ENCODE measurements around the gene CEP350. TPM values are rescaled to one million over a fixed set of nuclear protein-coding genes. Genes with fewer than 3 reads are reported as not detected.

Gene CEP350
- total RNA-seq, 2 donors from 2014 or later = 51.1 to 73.8 TPM

GRCh38 chr1:180043785-180044184, 89.2 kb downstream of the CEP350 start:
- Histone ChIP-seq H3K27ac (no peak overlapping the region), H3K4me1 (ENCODE audit: control insufficient read depth in 1 of 2, low read depth in 2 of 2) (no peaks in the 10 kb centered on the region), H3K36me3 (peaks cover 44% of the 10 kb centered on the region), H3K4me3 (no peak overlapping the region), H3K27me3 (replicated peaks; ENCODE audit: insufficient read depth) (no peaks in the 10 kb centered on the region), H3K9me3 (no peaks in the 10 kb centered on the region)
- no peak for TF ChIP-seq CTCF (IDR thresholded peaks at IDR 0.05)
- DNase-seq (ENCODE audit: low spot score) (no peak), ATAC-seq (ENCODE audit: insufficient number of reproducible peaks, low FRiP score, low read depth) (no peak)

GRCh38 chr1:180046674-180047073, 92.1 kb downstream of the CEP350 start:
- H3K36me3 ChIP-seq = peaks cover 51% of the 10 kb centered on the region
- ATAC-seq (ENCODE audit: insufficient number of reproducible peaks, low FRiP score, low read depth) (no peak), DNase-seq (ENCODE audit: low spot score) (no peak)
- TF ChIP-seq CTCF (IDR thresholded peaks at IDR 0.05) = no peak
- H3K4me1 ChIP-seq (ENCODE audit: control insufficient read depth in 1 of 2, low read depth in 2 of 2) = no peaks in the 10 kb centered on the region
- no peak overlapping the region for H3K4me3 ChIP-seq
- no peak overlapping the region for H3K27ac ChIP-seq
- no peaks in the 10 kb centered on the region for H3K27me3 ChIP-seq (replicated peaks; ENCODE audit: insufficient read depth)
- H3K9me3 ChIP-seq = no peaks in the 10 kb centered on the region

- H3K27ac ChIP-seq = no peak overlapping the region
- no peaks in the 10 kb centered on the region for H3K9me3 ChIP-seq
- no peaks in the 10 kb centered on the region for H3K4me1 ChIP-seq (ENCODE audit: control insufficient read depth in 1 of 2, low read depth in 2 of 2)
- no peaks in the 10 kb centered on the region for H3K27me3 ChIP-seq (replicated peaks; ENCODE audit: insufficient read depth)
- DNase-seq (ENCODE audit: low spot score) = no peak
- no peak for TF ChIP-seq CTCF (IDR thresholded peaks at IDR 0.05)
- peaks cover 23% of the 10 kb centered on the region for H3K36me3 ChIP-seq
- H3K4me3 ChIP-seq = no peak overlapping the region
- ATAC-seq (ENCODE audit: insufficient number of reproducible peaks, low FRiP score, low read depth) = no peak
Measured at GRCh38 chr1:180053594-180054567, 99.3 kb downstream of the CEP350 start.

GRCh38 chr1:180057883-180058396, 103.3 kb downstream of the CEP350 start:
- peaks cover 21% of the 10 kb centered on the region for H3K36me3 ChIP-seq
- no peaks in the 10 kb centered on the region for H3K27me3 ChIP-seq (replicated peaks; ENCODE audit: insufficient read depth)
- ATAC-seq (ENCODE audit: insufficient number of reproducible peaks, low FRiP score, low read depth) (no peak), DNase-seq (ENCODE audit: low spot score) (no peak)
- H3K9me3 ChIP-seq = no peaks in the 10 kb centered on the region
- H3K4me1 ChIP-seq (ENCODE audit: control insufficient read depth in 1 of 2, low read depth in 2 of 2) = no peaks in the 10 kb centered on the region
- TF ChIP-seq CTCF (IDR thresholded peaks at IDR 0.05) = no peak
- H3K27ac ChIP-seq = no peak overlapping the region
- no peak overlapping the region for H3K4me3 ChIP-seq

GRCh38 chr1:180061019-180061418, 106.4 kb downstream of the CEP350 start:
- no peak for TF ChIP-seq CTCF (IDR thresholded peaks at IDR 0.05)
- Histone ChIP-seq H3K4me3 (no peak overlapping the region), H3K4me1 (ENCODE audit: control insufficient read depth in 1 of 2, low read depth in 2 of 2) (no peaks in the 10 kb centered on the region), H3K27me3 (replicated peaks; ENCODE audit: insufficient read depth) (no peaks in the 10 kb centered on the region), H3K27ac (no peak overlapping the region), H3K36me3 (peaks cover 31% of the 10 kb centered on the region), H3K9me3 (no peaks in the 10 kb centered on the region)
- ATAC-seq (ENCODE audit: insufficient number of reproducible peaks, low FRiP score, low read depth) (no peak), DNase-seq (ENCODE audit: low spot score) (no peak)

Data from thoracic aorta (tissue), 2 donors.